Effector memory CD4-positive, alpha-beta T cell (primary cell): ENCODE measurements around the gene SALL2.

Experiments
- DNase-seq, 3 donors: peaks; one replicate each; pipeline ENCODE4 v3.0.0-alpha.2; 2020
- H3K27ac ChIP-seq: 2 replicates; pipeline ENCODE4 v1.7.0; 2013; ENCODE audit warnings: mild to moderate bottlenecking, low read length, moderate library complexity; ENCODE audit not compliant: insufficient read depth, poor library complexity, severe bottlenecking
- H3K27me3 ChIP-seq: replicated peaks from 2 replicates; pipeline ENCODE4 v1.7.0; 2013; ENCODE audit warnings: mild to moderate bottlenecking, low read length; ENCODE audit not compliant: insufficient read depth, control insufficient read depth, poor library complexity, severe bottlenecking
- H3K36me3 ChIP-seq: 2 replicates; pipeline ENCODE4 v1.7.0; 2013; ENCODE audit warnings: mild to moderate bottlenecking, low read length, moderate library complexity; ENCODE audit not compliant: control insufficient read depth, insufficient read depth
- H3K4me1 ChIP-seq: 2 replicates; pipeline ENCODE4 v1.7.0; 2013; ENCODE audit warnings: low read length, mild to moderate bottlenecking; ENCODE audit not compliant: control insufficient read depth, insufficient read depth, poor library complexity, severe bottlenecking
- H3K4me3 ChIP-seq: 2 replicates; pipeline ENCODE4 v1.7.0; 2013; ENCODE audit warnings: low read length, low read depth, mild to moderate bottlenecking; ENCODE audit not compliant: insufficient read depth, poor library complexity, severe bottlenecking
- H3K9me3 ChIP-seq: 2 replicates; pipeline ENCODE4 v1.7.0; 2013; ENCODE audit warnings: mild to moderate bottlenecking, low read length, moderate library complexity; ENCODE audit not compliant: control insufficient read depth

Gene SALL2

DNA sequence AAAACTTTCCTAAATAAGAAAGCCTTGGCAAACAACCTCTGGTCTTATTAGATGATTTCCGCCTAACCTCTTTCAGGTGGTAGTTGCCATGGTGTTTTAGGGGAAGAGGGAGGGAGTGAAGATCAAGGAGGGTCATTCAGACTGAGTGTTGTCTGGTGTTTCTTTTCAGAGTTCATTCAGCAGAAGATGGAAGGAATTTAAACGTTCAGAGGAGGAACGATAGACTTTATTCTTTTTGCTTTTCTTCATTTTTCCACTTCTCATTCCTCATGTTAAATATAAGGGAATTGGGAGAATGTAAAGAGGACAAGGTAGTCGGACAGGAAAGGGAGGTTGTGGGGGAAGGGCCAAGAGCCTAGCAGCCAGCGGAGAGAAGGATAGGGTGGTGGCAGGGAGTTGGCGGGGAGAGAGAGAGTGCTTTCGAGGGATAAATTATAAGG, 17.4 kb upstream of the SALL2 start:
- Histone ChIP-seq H3K36me3 (no peaks in the 10 kb centered on the region), H3K27me3 (peaks cover under 1% of the 10 kb centered on the region), H3K4me3 (no peak overlapping the region), H3K9me3 (no peaks in the 10 kb centered on the region), H3K27ac (no peak overlapping the region), H3K4me1 (no peaks in the 10 kb centered on the region)
- no peak for DNase-seq

DNA sequence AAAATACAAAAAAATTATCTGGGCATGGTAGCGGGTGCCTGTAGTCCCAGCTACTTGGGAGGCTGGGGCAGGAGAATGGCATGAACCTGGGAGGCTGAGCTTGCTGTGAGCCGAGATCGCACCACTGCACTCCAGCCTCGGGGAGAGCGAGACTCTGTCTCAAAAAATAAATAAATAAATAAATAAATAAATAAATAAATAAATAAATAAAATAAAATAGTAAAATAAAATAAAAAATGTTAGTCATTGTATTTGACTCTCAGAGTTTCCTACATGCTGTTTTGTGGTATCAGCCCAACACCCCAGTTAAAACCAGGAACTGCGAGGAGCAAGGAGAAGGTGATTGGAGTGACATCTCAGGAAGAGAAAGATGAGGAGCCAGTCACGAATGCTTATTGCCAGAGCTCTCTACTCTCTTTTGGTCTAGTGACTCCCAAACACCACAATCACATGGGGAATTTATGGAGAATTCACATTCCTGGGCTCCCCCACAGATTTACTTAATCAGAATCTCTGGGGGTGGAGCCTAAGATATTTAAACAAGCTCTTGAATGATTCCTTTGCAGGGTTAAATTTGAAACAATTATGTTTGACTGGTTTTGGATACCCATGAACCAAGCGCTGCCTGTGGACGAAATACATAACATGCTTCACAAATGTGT, 15.4 kb upstream of the SALL2 start:
- no peak overlapping the region for H3K27ac ChIP-seq
- no peaks in the 10 kb centered on the region for H3K4me1 ChIP-seq
- no peaks in the 10 kb centered on the region for H3K36me3 ChIP-seq
- no peak for DNase-seq
- H3K9me3 ChIP-seq = no peaks in the 10 kb centered on the region
- peaks cover 10% of the 10 kb centered on the region for H3K27me3 ChIP-seq
- no peak overlapping the region for H3K4me3 ChIP-seq

DNA sequence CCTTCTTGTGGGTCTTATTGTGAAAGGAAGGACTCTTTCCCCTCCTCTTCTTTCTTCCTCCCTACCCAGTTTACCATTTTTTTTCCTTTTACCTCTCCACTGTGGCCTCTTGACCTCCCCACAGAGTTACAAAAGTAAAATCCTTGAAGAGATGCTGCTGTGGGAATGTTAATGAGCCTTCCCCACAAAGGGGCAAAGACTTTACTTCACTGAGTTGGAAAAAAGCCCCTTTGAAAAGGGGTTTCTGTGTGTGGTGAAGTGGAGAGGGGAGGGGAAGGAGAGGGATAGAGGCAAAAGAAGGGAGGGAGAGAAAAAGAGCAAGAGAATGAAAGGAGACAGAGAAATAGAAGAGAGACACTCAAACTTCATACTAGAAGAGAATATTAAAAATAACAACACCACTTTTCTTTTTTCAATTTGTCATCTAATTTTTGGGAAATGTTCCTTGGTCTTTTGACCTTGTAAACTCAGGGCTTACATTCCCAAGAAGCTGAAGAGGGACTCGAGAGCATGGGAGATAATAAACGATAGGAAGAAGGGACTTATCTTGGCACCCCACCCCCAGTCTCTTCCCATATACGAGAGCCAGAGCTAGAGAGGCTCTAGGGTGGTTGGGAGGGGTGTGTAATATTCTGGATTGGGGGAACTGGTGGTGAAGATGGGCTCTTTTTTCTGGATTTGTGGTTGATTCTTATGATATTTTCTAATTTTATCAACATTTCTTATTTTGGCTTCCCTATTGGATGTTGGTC, 13.2 kb upstream of the SALL2 start:
- peaks cover 3% of the 10 kb centered on the region for H3K4me1 ChIP-seq
- H3K27me3 ChIP-seq = peaks cover 12% of the 10 kb centered on the region
- H3K27ac ChIP-seq = no peak overlapping the region
- H3K9me3 ChIP-seq = no peaks in the 10 kb centered on the region
- H3K4me3 ChIP-seq = no peak overlapping the region
- DNase-seq = no peak
- no peaks in the 10 kb centered on the region for H3K36me3 ChIP-seq

GRCh38 chr14:21537090-21537424, 10.9 kb upstream of the SALL2 start:
- Histone ChIP-seq H3K9me3 (no peaks in the 10 kb centered on the region), H3K27me3 (peaks cover 12% of the 10 kb centered on the region), H3K36me3 (no peaks in the 10 kb centered on the region), H3K4me3 (no peak overlapping the region), H3K4me1 (peaks cover 3% of the 10 kb centered on the region), H3K27ac (no peak overlapping the region)
- no peak for DNase-seq

GRCh38 chr14:21536418-21537089, 10.4 kb upstream of the SALL2 start:
- Histone ChIP-seq H3K27ac (no peak overlapping the region), H3K36me3 (no peaks in the 10 kb centered on the region), H3K4me3 (no peak overlapping the region), H3K9me3 (no peaks in the 10 kb centered on the region), H3K4me1 (peaks cover 3% of the 10 kb centered on the region), H3K27me3 (peaks cover 12% of the 10 kb centered on the region)
- DNase-seq = no peak

DNA sequence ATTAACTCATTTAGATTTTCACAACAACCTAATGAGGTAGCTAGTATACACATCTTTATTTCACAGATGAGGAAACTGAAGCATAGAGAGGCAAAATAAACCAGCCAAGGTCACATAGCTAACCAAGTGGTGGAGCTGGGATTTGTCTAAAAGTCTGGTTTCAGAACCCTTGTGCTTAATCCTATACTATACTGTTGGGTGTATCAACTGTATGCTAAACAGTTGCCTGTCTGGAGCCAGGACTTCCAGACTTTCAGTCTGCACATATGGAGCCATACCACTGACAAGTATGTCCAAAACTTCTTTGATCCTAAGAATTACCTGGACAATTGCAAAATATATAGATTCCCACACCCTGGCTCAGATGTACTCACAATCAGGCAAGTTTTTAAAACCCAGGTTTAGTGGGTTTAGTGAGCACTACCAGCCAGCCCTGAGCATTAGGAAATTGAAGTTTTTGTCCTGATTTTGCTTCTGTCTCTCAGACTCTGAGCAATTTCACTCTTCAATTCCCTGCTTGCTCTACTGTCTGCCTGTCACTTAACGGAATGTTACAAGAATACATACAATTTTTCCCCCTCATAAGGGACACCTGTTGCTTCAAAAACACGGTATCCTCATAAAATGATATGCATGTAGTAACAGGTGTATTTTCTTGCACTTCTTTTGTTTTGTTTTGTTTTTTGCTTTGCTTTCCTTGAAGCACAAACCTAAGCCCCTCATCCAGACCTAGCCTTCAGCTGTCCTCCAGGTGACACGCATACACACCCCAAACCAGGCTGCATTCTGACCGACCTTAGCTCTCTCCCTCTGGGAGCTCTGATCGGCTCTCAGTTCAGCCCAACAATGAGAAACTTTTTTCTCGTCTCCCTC, 9.6 kb upstream of the SALL2 start:
- peaks cover 12% of the 10 kb centered on the region for H3K27me3 ChIP-seq
- no peaks in the 10 kb centered on the region for H3K9me3 ChIP-seq
- peaks cover 3% of the 10 kb centered on the region for H3K4me1 ChIP-seq
- no peak for DNase-seq
- no peak overlapping the region for H3K27ac ChIP-seq
- H3K36me3 ChIP-seq = no peaks in the 10 kb centered on the region
- no peak overlapping the region for H3K4me3 ChIP-seq

GRCh38 chr14:21534576-21534975, 8.4 kb upstream of the SALL2 start:
- peaks cover 12% of the 10 kb centered on the region for H3K27me3 ChIP-seq

GRCh38 chr14:21533294-21533693, 7.1 kb upstream of the SALL2 start:
- H3K27me3 ChIP-seq = peaks cover 10% of the 10 kb centered on the region
- H3K9me3 ChIP-seq = no peaks in the 10 kb centered on the region

More at GRCh38 chr14:21534576-21534975, 8.4 kb upstream of the SALL2 start:
- DNase-seq = no peak
- peaks cover 3% of the 10 kb centered on the region for H3K4me1 ChIP-seq
- no peak overlapping the region for H3K27ac ChIP-seq
- no peak overlapping the region for H3K4me3 ChIP-seq
- no peaks in the 10 kb centered on the region for H3K9me3 ChIP-seq
- no peaks in the 10 kb centered on the region for H3K36me3 ChIP-seq

GRCh38 chr14:21529515-21529914, 3.4 kb upstream of the SALL2 start:
- no peak for DNase-seq
- no peaks in the 10 kb centered on the region for H3K36me3 ChIP-seq
- H3K27me3 ChIP-seq = no peaks in the 10 kb centered on the region
- H3K4me1 ChIP-seq = peaks cover 14% of the 10 kb centered on the region
- no peak overlapping the region for H3K27ac ChIP-seq
- H3K9me3 ChIP-seq = no peaks in the 10 kb centered on the region
- H3K4me3 ChIP-seq = no peak overlapping the region

More at GRCh38 chr14:21533294-21533693, 7.1 kb upstream of the SALL2 start:
- H3K27ac ChIP-seq = no peak overlapping the region
- H3K4me3 ChIP-seq = no peak overlapping the region
- no peaks in the 10 kb centered on the region for H3K36me3 ChIP-seq
- no peak for DNase-seq
- H3K4me1 ChIP-seq = peaks cover 3% of the 10 kb centered on the region
